AML-193 (cell line): Measurements from ENCODE around the gene SPDYA.
A peak's percentile ranks its signal among the peaks of the same experiment; 100 is the strongest.

Source experiments
- DNase-seq, 2 experiments: peaks; one replicate each; lab custom pipeline; 2025; lab: John Stamatoyannopoulos, UW

SPDYA gene

GRCh38 chr2:28828382-28828781 lies 17.7 kb downstream of the SPDYA start:
- DNase-seq: no peak

- DNase-seq: peak; percentile 6 to 29
These were observed 23.3 kb downstream of the SPDYA start for GRCh38 chr2:28833740-28834470.

- no peak for DNase-seq
These were observed 25.1 kb downstream of the SPDYA start for GRCh38 chr2:28835781-28836180.

GRCh38 chr2:28838971-28839370 lies 28.3 kb downstream of the SPDYA start:
- no peak for DNase-seq

GRCh38 chr2:28842042-28842441 lies 31.4 kb downstream of the SPDYA start:
- no peak for DNase-seq

GRCh38 chr2:28855193-28855592 lies 44.6 kb downstream of the SPDYA start:
- DNase-seq: no peak

GRCh38 chr2:28855977-28856376 lies 45.3 kb downstream of the SPDYA start:
- no peak for DNase-seq

- no peak for DNase-seq
These were observed 58.0 kb downstream of the SPDYA start for GRCh38 chr2:28868611-28869010.

GRCh38 chr2:28869494-28870145 lies 59.0 kb downstream of the SPDYA start:
- peak in 1 of 2 experiments; percentile 13 for DNase-seq

GRCh38 chr2:28870146-28870891 lies 59.7 kb downstream of the SPDYA start, which contains the start of gene TRMT61B:
Gene TRMT61B, minus strand, starts transcription at chr2:28870309. Its CDS starts 32 bp downstream, at chr2:28870277.
- peak; percentile 92 to 95 for DNase-seq

GRCh38 chr2:28871620-28872019 lies 61.0 kb downstream of the SPDYA start:
- DNase-seq: no peak

- DNase-seq: no peak
These were observed 69.6 kb downstream of the SPDYA start for GRCh38 chr2:28880193-28880592.

- DNase-seq: no peak
These were observed 82.9 kb downstream of the SPDYA start for GRCh38 chr2:28893488-28893887.

- DNase-seq: peak; percentile 95 to 97
These were observed 84.0 kb downstream of the SPDYA start, which contains the start of gene WDR43 for GRCh38 chr2:28894470-28895188. Gene WDR43, plus strand, starts transcription at chr2:28894667. Its CDS starts 32 bp downstream, at chr2:28894699.

GRCh38 chr2:28895189-28895893 lies 84.7 kb downstream of the SPDYA start:
- peak; percentile 17 to 28 for DNase-seq

GRCh38 chr2:28896906-28897305 lies 86.3 kb downstream of the SPDYA start:
- DNase-seq: no peak

- DNase-seq: no peak
These were observed 87.4 kb downstream of the SPDYA start for GRCh38 chr2:28898048-28898447.
